HG02763 (cell line): ENCODE data around the gene MANF.
A peak's percentile ranks its signal among the peaks of the same experiment; 100 is the strongest.
"Not testable (repeated sequence)": the region's sequence is repeated elsewhere in the genome, so short reads cannot be mapped to it uniquely, and the experiment has no call there.

Source experiments
- ATAC-seq: cut with Tn5 transposase; IDR thresholded peaks from one replicate; pipeline ENCODE4 v1.9.1; 2021; ENCODE audit warnings: mild to moderate bottlenecking, moderate library complexity; ENCODE audit not compliant: unreplicated experiment

The MANF gene

GRCh38 chr3:51384726-51385473 is at the start of gene MANF:
Gene MANF (plus strand): TSS chr3:51385291. CDS start chr3:51385343, 52 bp downstream.
- peak; percentile 94 for ATAC-seq

DNA sequence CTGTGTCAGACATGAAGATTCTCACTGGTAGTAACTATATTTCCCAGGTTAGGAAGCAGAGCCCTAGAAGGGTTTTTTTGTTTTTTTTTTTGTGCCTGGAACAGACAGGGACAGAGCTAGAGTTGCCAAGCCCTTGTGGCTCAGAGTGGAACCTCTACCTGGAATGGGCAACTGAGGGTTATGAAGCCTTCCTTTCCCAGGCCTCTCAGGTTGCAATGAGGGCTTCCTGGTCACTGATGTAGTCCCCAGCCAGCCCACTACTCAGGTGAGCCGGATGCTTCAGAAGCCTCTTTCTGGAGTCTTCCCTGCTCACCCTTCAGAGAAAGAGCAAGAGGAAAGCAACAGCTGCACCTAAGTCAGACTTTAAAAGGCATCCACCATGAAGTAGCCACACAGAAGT is 48.8 kb upstream of the MANF start:
- no peak for ATAC-seq

DNA sequence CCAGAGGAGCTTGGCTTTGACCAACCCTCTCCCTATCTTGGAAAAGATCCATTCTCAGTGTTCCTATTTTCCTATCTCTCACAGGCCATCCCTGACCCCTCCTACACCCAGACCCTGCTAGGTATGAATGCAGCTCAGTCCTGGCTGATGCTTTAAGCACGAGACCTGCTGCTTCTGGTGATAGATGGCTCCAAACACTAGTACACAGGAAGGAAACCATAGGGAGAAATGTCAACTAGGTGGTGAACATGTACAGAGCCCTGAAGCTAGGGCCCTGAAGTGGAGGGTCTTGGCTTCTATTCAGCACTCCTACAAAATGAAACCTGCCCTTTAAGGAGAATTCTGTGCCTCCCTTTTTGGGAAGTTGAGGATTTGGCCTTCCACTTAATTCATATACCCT is 47.4 kb upstream of the MANF start:
- no peak for ATAC-seq

DNA sequence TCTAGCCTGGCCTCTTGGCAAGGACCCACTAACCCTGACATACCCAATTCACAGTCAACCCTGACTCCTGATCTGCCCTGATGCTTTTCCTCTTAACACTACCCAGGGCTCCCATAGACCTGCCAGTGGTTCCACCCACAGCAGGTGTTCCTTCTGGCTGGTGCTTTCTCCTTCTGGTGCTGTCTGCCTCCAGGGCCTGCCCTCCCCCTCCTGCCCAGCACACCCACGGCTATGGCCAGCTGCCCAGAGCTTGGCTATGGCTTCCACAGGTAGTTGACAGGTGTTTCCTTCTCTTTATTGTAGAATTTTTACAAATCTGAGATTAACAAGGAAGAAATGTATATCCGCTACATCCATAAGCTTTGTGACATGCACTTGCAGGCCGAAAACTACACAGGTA is 46.5 kb upstream of the MANF start:
- no peak for ATAC-seq

DNA sequence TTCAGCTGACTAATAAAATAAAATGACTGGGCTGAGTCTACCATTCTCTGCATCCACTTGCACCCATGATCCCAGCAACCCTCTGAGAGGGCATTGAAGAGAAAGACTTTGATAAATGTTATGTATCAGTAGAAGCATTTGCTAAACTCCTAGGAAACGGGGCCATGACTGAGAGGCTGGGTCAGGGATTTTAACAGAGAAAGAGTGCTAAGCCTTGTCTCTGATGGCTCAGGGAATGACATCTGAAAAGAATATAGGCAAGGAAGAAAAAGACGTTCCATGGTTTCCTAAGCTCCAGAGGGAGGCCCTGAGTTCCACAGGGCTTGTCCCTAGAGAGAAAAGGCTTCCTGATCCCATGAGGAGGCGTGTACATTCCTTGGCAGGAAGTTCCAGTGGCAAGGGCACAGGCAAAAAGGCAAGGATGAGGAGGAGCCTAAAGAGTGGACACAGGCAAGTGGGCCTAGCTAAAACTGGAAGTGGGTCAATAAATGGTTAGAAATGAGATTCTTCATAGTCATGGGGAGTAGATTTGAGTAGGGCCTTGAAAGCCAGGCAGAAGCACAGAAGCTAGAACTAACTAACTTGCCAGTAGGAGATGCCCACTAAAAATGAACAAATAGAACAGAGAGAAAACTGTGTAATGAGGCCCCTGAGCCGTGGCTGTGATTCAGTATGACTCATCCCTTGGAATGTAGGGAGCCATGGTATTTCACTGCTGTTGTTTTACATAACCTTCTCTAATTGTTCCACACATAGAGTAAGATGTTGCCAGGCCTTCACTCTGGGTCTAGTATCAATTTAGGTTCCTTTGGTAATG is 44.9 kb upstream of the MANF start:
- ATAC-seq = no peak

DNA sequence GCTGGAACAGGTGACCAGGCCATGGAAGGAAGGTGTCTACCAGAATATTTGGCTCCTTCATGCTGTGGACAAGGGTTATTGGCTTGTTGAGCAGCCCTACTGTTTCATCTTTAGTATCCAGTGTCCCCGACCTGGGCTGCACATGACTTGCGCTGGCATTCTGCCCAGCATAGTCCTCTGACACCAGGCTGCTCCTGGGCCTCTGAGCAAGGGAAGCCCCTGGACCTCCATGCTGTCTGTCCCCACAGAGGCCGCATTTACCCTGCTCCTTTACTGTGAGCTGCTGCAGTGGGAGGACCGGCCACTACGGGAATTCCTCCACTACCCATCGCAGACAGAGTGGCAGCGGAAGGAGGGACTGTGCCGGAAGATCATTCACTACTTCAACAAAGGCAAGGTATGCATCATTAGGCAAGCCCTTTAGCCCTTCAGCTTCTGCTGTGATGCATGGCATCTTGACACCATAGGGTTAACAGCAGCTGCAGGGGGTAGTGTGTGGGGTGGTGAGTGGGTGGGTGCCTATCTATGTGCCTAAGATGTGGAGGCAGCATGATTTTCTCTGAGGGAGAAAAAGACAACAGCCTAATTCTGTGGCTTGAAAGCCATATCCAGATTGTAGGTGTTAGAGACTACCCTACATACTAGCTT is 44.0 kb upstream of the MANF start:
- no peak for ATAC-seq

DNA sequence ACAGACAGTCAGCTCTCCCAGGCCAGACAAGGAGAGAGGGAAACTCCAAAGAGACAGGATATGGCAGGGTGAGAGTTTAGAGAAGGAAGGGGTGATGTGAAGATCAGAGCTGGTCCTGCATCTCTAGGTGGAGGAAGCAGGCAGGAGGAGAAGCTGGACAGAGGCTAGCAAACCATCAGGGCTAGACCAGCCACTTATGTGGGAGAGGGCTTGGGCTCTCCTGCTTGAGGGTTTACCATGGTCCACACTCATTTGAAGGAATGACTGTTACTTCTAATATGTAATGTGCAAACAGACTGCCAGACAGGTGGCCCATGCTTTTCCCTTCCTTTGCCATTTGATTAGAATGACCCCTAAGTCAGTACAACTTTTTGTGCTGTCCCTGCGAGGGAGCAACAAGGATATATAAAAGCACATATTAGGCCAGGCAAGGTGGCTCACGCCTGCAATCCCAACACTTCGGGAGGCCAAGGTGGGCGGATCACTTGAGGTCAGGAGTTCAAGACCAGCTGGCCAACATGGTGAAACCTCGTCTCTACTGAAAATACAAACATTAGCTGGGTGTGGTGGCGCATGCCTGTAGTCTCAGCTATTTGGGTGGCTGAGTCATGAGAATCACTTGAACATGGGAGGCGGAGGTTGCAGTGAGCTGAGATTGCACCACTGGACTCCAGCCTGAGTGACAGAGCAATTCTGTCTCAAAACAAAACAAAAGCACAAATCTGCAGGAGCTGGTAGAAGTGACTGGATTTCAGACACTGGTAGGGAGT is 41.0 kb upstream of the MANF start:
- no peak for ATAC-seq

- ATAC-seq = no peak
Observed at GRCh38 chr3:51350751-51351150, 34.3 kb upstream of the MANF start.

GRCh38 chr3:51353131-51353530 is 32.0 kb upstream of the MANF start:
- ATAC-seq = no peak

GRCh38 chr3:51353691-51354090 is 31.4 kb upstream of the MANF start:
- no peak for ATAC-seq

GRCh38 chr3:51354172-51354571 is 30.9 kb upstream of the MANF start:
- ATAC-seq = no peak

- no peak for ATAC-seq
Observed at GRCh38 chr3:51354731-51355615, 30.1 kb upstream of the MANF start.

- ATAC-seq = no peak
Observed at GRCh38 chr3:51355891-51356578, 29.1 kb upstream of the MANF start.

GRCh38 chr3:51357856-51358255 is 27.2 kb upstream of the MANF start:
- ATAC-seq = no peak

GRCh38 chr3:51358981-51359380 is 26.1 kb upstream of the MANF start:
- no peak for ATAC-seq

DNA sequence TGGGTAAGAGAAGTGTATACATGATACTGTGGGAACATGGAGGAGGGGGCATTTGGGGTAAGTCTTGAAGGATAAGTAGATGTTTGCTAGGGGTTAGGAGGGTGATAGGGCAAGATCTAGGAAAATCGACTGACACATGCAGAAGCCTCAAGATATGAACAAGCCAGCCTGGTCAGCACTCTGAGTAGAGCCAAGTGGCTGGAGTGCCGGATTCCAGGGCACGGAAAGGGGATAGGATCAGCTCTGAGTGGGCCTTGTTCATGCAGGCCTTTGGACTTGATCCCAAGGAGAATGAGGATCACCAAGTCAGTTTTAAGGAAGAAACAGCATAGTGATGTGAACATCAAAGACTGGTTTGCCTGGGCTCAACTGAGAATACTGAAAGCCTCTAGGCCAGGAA is 24.3 kb upstream of the MANF start:
- ATAC-seq = no peak

DNA sequence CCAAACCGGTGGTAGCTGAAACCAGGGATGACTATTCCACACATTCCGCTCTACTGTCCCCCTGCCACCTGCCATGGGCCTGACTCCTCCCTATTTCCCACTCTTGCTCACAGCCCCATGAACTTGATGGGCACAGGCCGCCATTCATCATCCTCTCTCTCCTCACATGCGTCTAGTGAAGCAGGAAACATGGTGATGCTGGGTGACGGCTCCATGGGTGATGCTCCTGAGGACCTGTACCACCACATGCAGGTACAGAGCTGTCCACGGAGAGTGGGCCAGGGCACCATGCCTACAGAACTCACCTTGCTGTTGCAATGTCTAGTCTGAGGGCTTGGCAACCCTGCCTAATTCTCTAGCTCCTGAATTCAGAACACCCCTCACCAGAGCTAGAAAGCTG is 23.3 kb upstream of the MANF start:
- no peak for ATAC-seq

DNA sequence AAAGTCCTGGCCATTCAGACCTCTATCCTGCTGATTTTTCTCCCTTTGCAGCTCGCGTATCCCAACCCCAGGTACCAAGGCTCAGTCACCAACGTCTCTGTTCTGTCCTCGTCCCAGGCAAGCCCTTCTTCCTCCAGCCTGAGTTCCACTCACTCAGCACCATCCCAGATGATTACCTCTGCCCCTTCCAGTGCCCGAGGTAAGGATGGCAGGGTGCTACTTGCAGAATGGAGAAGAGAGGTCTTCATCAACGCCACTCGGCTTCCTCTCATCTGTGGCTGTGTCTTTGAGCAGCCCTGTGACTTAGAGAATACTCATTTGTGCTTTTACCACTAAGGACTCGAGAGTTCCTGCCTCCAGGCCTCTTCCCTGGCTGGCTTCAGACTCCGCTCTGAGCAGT is 22.6 kb upstream of the MANF start:
- no peak for ATAC-seq

DNA sequence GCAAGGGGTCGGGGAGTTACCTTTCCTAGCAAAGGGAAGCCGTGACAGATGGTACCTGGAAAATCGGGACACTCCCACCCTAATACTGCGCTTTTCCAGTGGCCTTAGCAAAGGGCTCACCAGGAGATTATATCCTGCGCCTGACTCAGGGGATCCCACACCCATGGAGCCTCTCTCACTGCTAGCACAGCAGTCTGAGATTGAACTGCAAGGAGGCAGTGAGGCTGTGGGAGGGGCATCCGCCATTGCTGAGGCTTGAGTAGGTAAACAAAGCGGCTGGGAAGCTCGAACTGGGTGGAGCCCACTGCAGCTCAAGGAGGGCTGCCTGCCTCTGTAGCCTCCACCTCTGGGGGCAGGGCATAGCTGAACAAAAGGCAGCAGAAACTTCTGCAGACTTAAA is 16.8 kb upstream of the MANF start:
- not testable (repeated sequence) for ATAC-seq
